ENCODE results near the gene VANGL1. TPM values are rescaled to one million over a fixed set of nuclear protein-coding genes. Genes with fewer than 3 reads are reported as not detected.

Gene VANGL1
- total and polyA plus RNA-seq, 3 experiments from 2014 or later = 3.0 to 3.3 (median 3.2) TPM

- H3K36me3 Mint-ChIP-seq = no peaks in the 10 kb centered on the region
- CTCF ChIA-PET = no interaction called here
- no peak overlapping the region for H3K4me3 Mint-ChIP-seq
- H3K27ac Mint-ChIP-seq = no peak overlapping the region
- H3K27ac ChIP-seq (ENCODE audit: low read depth, low read length) = no peak overlapping the region
- H3K27me3 Mint-ChIP-seq = peaks cover 5 to 7% of the 10 kb centered on the region in 2 donors
- H3K9me3 ChIP-seq (ENCODE audit: low read length) = no peaks in the 10 kb centered on the region
- no peak for DNase-seq
- H3K36me3 ChIP-seq (ENCODE audit: insufficient read depth, low read length) = no peaks in the 10 kb centered on the region
- no peaks in the 10 kb centered on the region for H3K4me1 ChIP-seq (ENCODE audit: insufficient read depth, low read length)
- no peaks in the 10 kb centered on the region for H3K9me3 Mint-ChIP-seq
- no peak overlapping the region for H3K4me3 ChIP-seq (ENCODE audit: low read length)
- H3K4me1 Mint-ChIP-seq = no peaks in the 10 kb centered on the region
- no peaks in the 10 kb centered on the region for H3K27me3 ChIP-seq (ENCODE audit: insufficient read depth, low read length, poor library complexity, severe bottlenecking)
- POLR2A ChIA-PET = no interaction called here
These were observed 84.8 kb downstream of the VANGL1 start for GRCh38 chr1:115726570-115726969.

DNA sequence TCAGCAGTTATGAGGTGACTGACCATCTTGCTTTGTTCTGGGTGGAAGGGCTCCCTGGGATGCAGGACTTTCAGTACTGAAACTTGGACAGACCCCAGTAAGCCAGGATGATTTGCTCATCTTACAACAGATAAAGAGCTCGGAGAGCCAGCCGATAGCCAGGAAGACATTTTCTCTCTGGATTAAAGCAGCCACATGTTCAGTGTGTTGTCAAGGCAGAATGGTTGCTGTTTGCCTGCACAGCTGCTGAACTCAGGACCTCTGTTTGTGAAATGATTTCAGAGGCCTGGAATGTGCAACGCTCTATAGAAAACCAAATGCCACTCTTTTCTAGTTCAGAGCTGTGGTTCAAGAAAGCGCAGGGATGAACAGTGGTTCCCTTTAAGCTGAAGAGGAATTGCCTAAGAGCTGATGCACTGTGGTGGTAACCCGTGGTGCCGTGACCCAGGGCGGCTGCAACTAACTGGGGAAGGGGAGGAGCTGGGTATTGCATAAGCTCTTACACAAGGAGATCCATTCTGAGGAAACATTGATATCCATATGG lies 86.0 kb downstream of the VANGL1 start:
- POLR2A ChIA-PET = no interaction called here
- Mint-ChIP-seq H3K27ac (no peak overlapping the region), H3K27me3 (peaks cover 0 to 7% of the 10 kb centered on the region in 2 donors), H3K4me3 (no peak overlapping the region), H3K36me3 (no peaks in the 10 kb centered on the region), H3K9me3 (no peaks in the 10 kb centered on the region), H3K4me1 (no peaks in the 10 kb centered on the region)
- Histone ChIP-seq H3K4me1 (ENCODE audit: insufficient read depth, low read length) (no peaks in the 10 kb centered on the region), H3K9me3 (ENCODE audit: low read length) (no peaks in the 10 kb centered on the region), H3K36me3 (ENCODE audit: insufficient read depth, low read length) (no peaks in the 10 kb centered on the region), H3K4me3 (ENCODE audit: low read length) (no peak overlapping the region), H3K27ac (ENCODE audit: low read depth, low read length) (no peak overlapping the region), H3K27me3 (ENCODE audit: insufficient read depth, low read length, poor library complexity, severe bottlenecking) (no peaks in the 10 kb centered on the region)
- DNase-seq = no peak
- CTCF ChIA-PET = interaction anchor here (1.1 kb wide), 1 partner anchor 11 kb away, joined by 3 read pairs; no protein-coding TSS in a partner anchor

GRCh38 chr1:115728341-115728740 lies 86.6 kb downstream of the VANGL1 start:
- no peaks in the 10 kb centered on the region for H3K4me1 ChIP-seq (ENCODE audit: insufficient read depth, low read length)
- no peaks in the 10 kb centered on the region for H3K36me3 ChIP-seq (ENCODE audit: insufficient read depth, low read length)
- no peaks in the 10 kb centered on the region for H3K27me3 ChIP-seq (ENCODE audit: insufficient read depth, low read length, poor library complexity, severe bottlenecking)
- no peak overlapping the region for H3K27ac Mint-ChIP-seq
- CTCF ChIA-PET = interaction anchor here (1.1 kb wide), 1 partner anchor 12 kb away, joined by 3 read pairs; no protein-coding TSS in a partner anchor
- no peak for DNase-seq
- H3K4me3 Mint-ChIP-seq = no peak overlapping the region
- H3K4me1 Mint-ChIP-seq = no peaks in the 10 kb centered on the region
- H3K27ac ChIP-seq (ENCODE audit: low read depth, low read length) = no peak overlapping the region
- H3K9me3 ChIP-seq (ENCODE audit: low read length) = no peaks in the 10 kb centered on the region
- H3K27me3 Mint-ChIP-seq = peaks cover 4 to 7% of the 10 kb centered on the region in 2 donors
- POLR2A ChIA-PET = no interaction called here
- H3K4me3 ChIP-seq (ENCODE audit: low read length) = no peak overlapping the region
- H3K9me3 Mint-ChIP-seq = no peaks in the 10 kb centered on the region
- H3K36me3 Mint-ChIP-seq = no peaks in the 10 kb centered on the region

DNA sequence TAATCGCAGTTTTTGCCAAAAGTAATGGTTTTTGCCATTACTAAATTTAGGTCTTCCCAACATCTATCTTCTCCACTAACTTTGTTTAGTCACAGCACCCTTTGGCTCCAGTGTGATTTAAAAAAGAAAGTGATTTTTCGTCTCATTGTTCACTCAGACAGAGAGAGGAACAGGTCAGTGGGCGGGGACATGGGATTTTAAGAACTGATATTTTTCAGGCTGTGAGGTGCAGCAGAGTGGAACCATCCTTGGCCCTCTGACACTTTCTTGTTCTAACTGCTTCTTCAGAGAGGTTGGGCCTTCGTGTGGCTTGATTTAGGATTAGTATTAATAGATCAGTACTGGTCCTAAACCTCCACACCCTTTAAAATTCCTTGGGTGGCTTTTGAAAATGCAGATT lies 88.0 kb downstream of the VANGL1 start:
- Mint-ChIP-seq H3K27me3 (peaks cover 0 to 9% of the 10 kb centered on the region in 2 donors), H3K4me1 (no peaks in the 10 kb centered on the region), H3K4me3 (no peak overlapping the region), H3K36me3 (no peaks in the 10 kb centered on the region), H3K27ac (no peak overlapping the region), H3K9me3 (no peaks in the 10 kb centered on the region)
- H3K4me3 ChIP-seq (ENCODE audit: low read length) = no peak overlapping the region
- CTCF ChIA-PET = no interaction called here
- no peaks in the 10 kb centered on the region for H3K36me3 ChIP-seq (ENCODE audit: insufficient read depth, low read length)
- no peak overlapping the region for H3K27ac ChIP-seq (ENCODE audit: low read depth, low read length)
- no peaks in the 10 kb centered on the region for H3K4me1 ChIP-seq (ENCODE audit: insufficient read depth, low read length)
- no peaks in the 10 kb centered on the region for H3K9me3 ChIP-seq (ENCODE audit: low read length)
- no peaks in the 10 kb centered on the region for H3K27me3 ChIP-seq (ENCODE audit: insufficient read depth, low read length, poor library complexity, severe bottlenecking)
- no peak for DNase-seq
- POLR2A ChIA-PET = no interaction called here

GRCh38 chr1:115732316-115732715 lies 90.5 kb downstream of the VANGL1 start:
- CTCF ChIA-PET = no interaction called here
- no peaks in the 10 kb centered on the region for H3K4me1 Mint-ChIP-seq

DNA sequence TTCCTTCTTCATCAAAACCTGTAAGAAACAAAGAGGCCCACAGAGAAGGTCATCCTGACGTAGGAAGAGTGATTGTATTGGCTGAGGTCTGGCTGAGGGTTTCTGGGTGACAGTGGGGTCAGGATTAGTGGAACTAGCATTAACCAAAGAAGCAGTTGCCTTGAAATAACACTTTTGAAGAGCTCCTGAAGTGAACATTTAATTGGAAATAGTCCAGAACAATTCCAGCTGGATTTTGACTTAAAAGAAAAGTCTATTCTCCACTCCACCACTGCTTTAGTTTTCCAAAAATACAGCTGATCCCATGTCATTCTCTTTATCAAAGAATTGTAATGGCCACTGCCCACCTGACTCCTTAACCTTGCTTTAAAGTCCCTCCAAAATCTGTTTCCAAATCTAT lies 99.0 kb downstream of the VANGL1 start:
- H3K36me3 Mint-ChIP-seq = no peaks in the 10 kb centered on the region
- no peaks in the 10 kb centered on the region for H3K9me3 Mint-ChIP-seq
- Histone ChIP-seq H3K36me3 (ENCODE audit: insufficient read depth, low read length) (no peaks in the 10 kb centered on the region), H3K27me3 (ENCODE audit: insufficient read depth, low read length, poor library complexity, severe bottlenecking) (no peaks in the 10 kb centered on the region), H3K4me3 (ENCODE audit: low read length) (no peak overlapping the region), H3K4me1 (ENCODE audit: insufficient read depth, low read length) (no peaks in the 10 kb centered on the region), H3K9me3 (ENCODE audit: low read length) (no peaks in the 10 kb centered on the region), H3K27ac (ENCODE audit: low read depth, low read length) (no peak overlapping the region)
- peaks cover 4 to 14% of the 10 kb centered on the region in 2 donors for H3K27me3 Mint-ChIP-seq
- H3K4me3 Mint-ChIP-seq = no peak overlapping the region
- H3K4me1 Mint-ChIP-seq = no peaks in the 10 kb centered on the region
- H3K27ac Mint-ChIP-seq = no peak overlapping the region
- no peak for DNase-seq
- CTCF ChIA-PET = no interaction called here
- POLR2A ChIA-PET = no interaction called here

More at GRCh38 chr1:115732316-115732715, 90.5 kb downstream of the VANGL1 start:
- peaks cover under 1 to 14% of the 10 kb centered on the region in 2 donors for H3K27me3 Mint-ChIP-seq
- no peak for DNase-seq
- no peaks in the 10 kb centered on the region for H3K36me3 Mint-ChIP-seq
- Histone ChIP-seq H3K9me3 (ENCODE audit: low read length) (no peaks in the 10 kb centered on the region), H3K27me3 (ENCODE audit: insufficient read depth, low read length, poor library complexity, severe bottlenecking) (no peaks in the 10 kb centered on the region), H3K4me3 (ENCODE audit: low read length) (no peak overlapping the region), H3K27ac (ENCODE audit: low read depth, low read length) (no peak overlapping the region), H3K4me1 (ENCODE audit: insufficient read depth, low read length) (no peaks in the 10 kb centered on the region), H3K36me3 (ENCODE audit: insufficient read depth, low read length) (no peaks in the 10 kb centered on the region)
- H3K27ac Mint-ChIP-seq = no peak overlapping the region
- POLR2A ChIA-PET = no interaction called here
- no peak overlapping the region for H3K4me3 Mint-ChIP-seq
- H3K9me3 Mint-ChIP-seq = no peaks in the 10 kb centered on the region

DNA sequence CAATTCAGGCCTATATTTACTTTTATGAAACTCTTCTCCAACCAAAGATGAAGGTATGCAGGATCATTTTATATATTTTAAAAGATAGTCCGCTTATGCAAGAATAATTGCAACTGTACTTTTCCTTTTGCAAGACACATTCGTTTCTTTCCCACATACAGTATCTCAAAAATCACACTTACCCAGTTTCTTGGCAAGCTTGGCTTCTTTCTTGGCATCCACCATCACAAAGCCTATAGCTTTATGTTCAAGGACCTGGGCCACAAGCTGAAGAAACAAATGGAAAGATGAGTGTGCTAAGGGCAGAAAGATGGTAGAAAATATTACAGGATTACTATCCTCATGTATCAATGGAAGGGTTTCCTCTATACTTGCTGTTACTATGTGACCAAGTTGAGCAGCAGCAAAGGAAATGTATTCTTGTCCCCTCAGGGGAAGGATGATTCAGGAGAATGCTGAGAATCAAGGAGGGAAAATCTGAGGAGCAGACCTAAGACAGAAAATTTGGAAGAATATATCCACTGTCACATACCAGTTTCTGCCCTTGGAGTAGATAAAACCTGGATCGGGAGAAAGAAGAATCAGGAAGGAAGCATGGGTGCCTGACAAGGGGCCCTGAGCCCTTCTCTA lies 103.0 kb downstream of the VANGL1 start:
- no peaks in the 10 kb centered on the region for H3K9me3 Mint-ChIP-seq
- POLR2A ChIA-PET = no interaction called here
- H3K27me3 ChIP-seq (ENCODE audit: insufficient read depth, low read length, poor library complexity, severe bottlenecking) = no peaks in the 10 kb centered on the region
- no peaks in the 10 kb centered on the region for H3K4me1 Mint-ChIP-seq
- H3K9me3 ChIP-seq (ENCODE audit: low read length) = no peaks in the 10 kb centered on the region
- H3K36me3 Mint-ChIP-seq = no peaks in the 10 kb centered on the region
- H3K27ac ChIP-seq (ENCODE audit: low read depth, low read length) = no peak overlapping the region
- CTCF ChIA-PET = no interaction called here
- H3K27ac Mint-ChIP-seq = no peak overlapping the region
- DNase-seq = no peak
- no peak overlapping the region for H3K4me3 ChIP-seq (ENCODE audit: low read length)
- peaks cover 2 to 10% of the 10 kb centered on the region in 2 donors for H3K27me3 Mint-ChIP-seq
- no peaks in the 10 kb centered on the region for H3K36me3 ChIP-seq (ENCODE audit: insufficient read depth, low read length)
- no peaks in the 10 kb centered on the region for H3K4me1 ChIP-seq (ENCODE audit: insufficient read depth, low read length)
- no peak overlapping the region for H3K4me3 Mint-ChIP-seq

- CTCF ChIA-PET = no interaction called here
These were observed 104.4 kb downstream of the VANGL1 start for GRCh38 chr1:115746021-115746690.

More at GRCh38 chr1:115746021-115746690, 104.4 kb downstream of the VANGL1 start:
- H3K9me3 ChIP-seq (ENCODE audit: low read length) = no peaks in the 10 kb centered on the region
- H3K27ac Mint-ChIP-seq = no peak overlapping the region
- H3K36me3 Mint-ChIP-seq = no peaks in the 10 kb centered on the region
- no peak overlapping the region for H3K4me3 ChIP-seq (ENCODE audit: low read length)
- no peaks in the 10 kb centered on the region for H3K9me3 Mint-ChIP-seq
- no peaks in the 10 kb centered on the region for H3K4me1 Mint-ChIP-seq
- DNase-seq = no peak
- no peak overlapping the region for H3K4me3 Mint-ChIP-seq
- H3K27ac ChIP-seq (ENCODE audit: low read depth, low read length) = no peak overlapping the region
- H3K36me3 ChIP-seq (ENCODE audit: insufficient read depth, low read length) = no peaks in the 10 kb centered on the region
- no peaks in the 10 kb centered on the region for H3K27me3 ChIP-seq (ENCODE audit: insufficient read depth, low read length, poor library complexity, severe bottlenecking)
- H3K4me1 ChIP-seq (ENCODE audit: insufficient read depth, low read length) = no peaks in the 10 kb centered on the region
- POLR2A ChIA-PET = no interaction called here
- peaks cover under 1 to 10% of the 10 kb centered on the region in 2 donors for H3K27me3 Mint-ChIP-seq
